CD4-positive, alpha-beta memory T cell (primary cell): ENCODE measurements around the gene CLEC16A. TPM values are rescaled to one million over a fixed set of nuclear protein-coding genes. Genes with fewer than 3 reads are reported as not detected.

ENCODE experiments used
- CTCF ChIA-PET: fragments of 350-600 bp; sonication (Branson Sonifier 250); formaldehyde crosslinking; loops from one replicate; lab custom pipeline; 2021; ENCODE audit warnings: inconsistent platforms; ENCODE audit not compliant: partially characterized antibody; lab: Charles Lee
- POLR2A ChIA-PET: fragments of 350-600 bp; sonication (Branson Sonifier 250); formaldehyde crosslinking; loops from one replicate; lab custom pipeline; 2021; ENCODE audit not compliant: partially characterized antibody; lab: Charles Lee
- DNase-seq, 5 donors: peaks; one replicate each; pipeline versions ENCODE4 v3.0.0 to v3.0.0-alpha.2; 2020 to 2022; ENCODE audit warnings: mixed read lengths in 1 of 5
- H3K27ac ChIP-seq: one replicate; pipeline ENCODE4 v1.7.0; 2013; ENCODE audit warnings: low read depth, low read length
- H3K27me3 ChIP-seq: 2 replicates; pipeline ENCODE4 v1.7.0; 2013; ENCODE audit warnings: mild to moderate bottlenecking, low read length, moderate library complexity; ENCODE audit not compliant: insufficient read depth
- H3K36me3 ChIP-seq: 2 replicates; pipeline ENCODE4 v1.7.0; 2013; ENCODE audit warnings: mild to moderate bottlenecking, low read length, moderate library complexity; ENCODE audit not compliant: insufficient read depth
- H3K4me1 ChIP-seq: 2 replicates; pipeline ENCODE4 v1.7.0; 2013; ENCODE audit warnings: mild to moderate bottlenecking, low read length, moderate library complexity; ENCODE audit not compliant: insufficient read depth
- H3K4me3 ChIP-seq, 2 donors: one replicate each; pipeline ENCODE4 v1.7.0; 2013; ENCODE audit warnings: low read length in 2 of 2, mild to moderate bottlenecking in 1 of 2
- H3K9me3 ChIP-seq, 2 donors: one replicate each; pipeline ENCODE4 v1.7.0; 2013; ENCODE audit warnings: low read length in 2 of 2, control low read depth in 1 of 2; ENCODE audit not compliant: control insufficient read depth in 1 of 2
- H3K27ac Mint-ChIP-seq, 7 donors: one replicate each; pipeline ENCODE4 v1.8.0; 2020 to 2021; ENCODE audit warnings: mixed read lengths in 7 of 7, mild to moderate bottlenecking in 6 of 7, inconsistent platforms in 3 of 7, moderate library complexity in 3 of 7
- H3K27me3 Mint-ChIP-seq, 2 donors: one replicate each; pipeline ENCODE4 v1.8.0; 2020 to 2021; ENCODE audit warnings: mixed read lengths in 2 of 2
- H3K36me3 Mint-ChIP-seq, 2 donors: one replicate each; pipeline ENCODE4 v1.8.0; 2020 to 2021; ENCODE audit warnings: mixed read lengths in 2 of 2, inconsistent platforms in 1 of 2, mild to moderate bottlenecking in 1 of 2
- H3K4me1 Mint-ChIP-seq, 4 donors: one replicate each; pipeline ENCODE4 v1.8.0; 2020 to 2021; ENCODE audit warnings: mixed read lengths in 4 of 4, mild to moderate bottlenecking in 1 of 4
- H3K4me3 Mint-ChIP-seq, 8 donors: one replicate each; pipeline ENCODE4 v1.8.0; 2020 to 2021; ENCODE audit warnings: mixed read lengths in 8 of 8, mild to moderate bottlenecking in 7 of 8, moderate library complexity in 6 of 8, inconsistent platforms in 3 of 8
- H3K9me3 Mint-ChIP-seq, 8 donors: one replicate each; pipeline ENCODE4 v1.8.0; 2020 to 2021; ENCODE audit warnings: mixed read lengths in 8 of 8, mild to moderate bottlenecking in 5 of 8, inconsistent platforms in 3 of 8, moderate library complexity in 1 of 8
- intact Hi-C: fragments of 100-400 bp; cut with micrococcal nuclease; formaldehyde crosslinking; loops from one replicate; pipeline ENCODE4 v1.15.1; 2023
- polyA plus RNA-seq, 2 donors: library from polyadenylated mRNA; unstranded; fragments of 300-500 nt; fragmentation: Illumina TruSeq; gene quantifications; one replicate each; pipeline ENCODE4 v1.2.3, GENCODE V29; 2021
- total RNA-seq, 2 experiments: library from RNA; stranded (reverse); gene quantifications; one replicate each; pipeline ENCODE4 v1.2.3, GENCODE V29; 2021

Gene CLEC16A
- total and polyA plus RNA-seq, 4 experiments from 2014 or later: 5.2 to 28.4 (median 24.5) TPM

- Histone ChIP-seq H3K27me3 (no peaks in the 10 kb centered on the region), H3K27ac (peak overlapping the region; percentile 34), H3K4me3 (peak overlapping the region in 1 of 2 donors; percentile 32), H3K9me3 (no peaks in the 10 kb centered on the region), H3K36me3 (no peaks in the 10 kb centered on the region), H3K4me1 (peaks cover 33% of the 10 kb centered on the region)
- ChIA-PET CTCF (no interaction called here), POLR2A (no interaction called here)
- Mint-ChIP-seq H3K4me1 (peaks cover 37 to 65% (median 53%) of the 10 kb centered on the region in 4 donors), H3K4me3 (peak overlapping the region; percentile 50 to 87 (median 73)), H3K27me3 (no peaks in the 10 kb centered on the region), H3K9me3 (no peaks in the 10 kb centered on the region), H3K36me3 (peaks cover 33 to 35% of the 10 kb centered on the region in 2 donors), H3K27ac (peak overlapping the region; percentile 1 to 85 (median 48))
- intact Hi-C loops: no loop called here
- DNase-seq: peak in 2 of 5 donors; percentile 7 to 10
These were observed 43.9 kb downstream of the CLEC16A start for GRCh38 chr16:10988164-10988803.

- CTCF ChIA-PET: interaction anchor here (0.6 to 1.0 kb wide), 2 partner anchors 309 to 410 kb away, joined by 3 read pairs; no protein-coding TSS in a partner anchor
- Mint-ChIP-seq H3K4me3 (peak overlapping the region in 6 of 8 donors; percentile 5 to 87 (median 72)), H3K4me1 (peaks cover 37 to 60% (median 51%) of the 10 kb centered on the region in 4 donors), H3K9me3 (no peaks in the 10 kb centered on the region), H3K27me3 (no peaks in the 10 kb centered on the region), H3K36me3 (peaks cover 36 to 41% of the 10 kb centered on the region in 2 donors), H3K27ac (peak overlapping the region in 3 of 7 donors; percentile 6 to 52 (median 22))
- Histone ChIP-seq H3K4me1 (peaks cover 32% of the 10 kb centered on the region), H3K4me3 (no peak overlapping the region), H3K27me3 (no peaks in the 10 kb centered on the region), H3K9me3 (no peaks in the 10 kb centered on the region), H3K27ac (no peak overlapping the region), H3K36me3 (peaks cover 1% of the 10 kb centered on the region)
- POLR2A ChIA-PET: no interaction called here
- no peak for DNase-seq
- intact Hi-C loops: no loop called here
These were observed 44.5 kb downstream of the CLEC16A start for GRCh38 chr16:10988879-10989278.

DNA sequence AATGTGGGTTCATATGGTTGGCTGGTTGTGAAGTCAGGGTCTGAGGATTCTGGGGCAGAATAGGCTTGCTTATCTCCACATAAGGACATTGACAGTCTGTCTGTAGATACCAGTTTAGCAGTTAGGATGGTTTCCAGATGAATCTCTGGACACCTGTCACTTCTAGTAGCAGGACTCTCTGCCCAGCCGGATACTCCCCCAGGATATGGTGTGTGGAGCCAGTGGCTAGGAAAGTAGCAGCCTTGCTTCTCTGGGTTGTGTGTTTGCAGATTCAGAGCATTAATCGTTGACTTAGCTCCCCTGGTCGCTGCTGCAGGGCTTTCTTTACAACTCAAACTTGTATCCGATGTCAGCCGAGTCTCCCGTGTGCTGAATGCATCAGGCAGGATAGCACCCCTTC is 45.2 kb downstream of the CLEC16A start:
- no peaks in the 10 kb centered on the region for H3K9me3 Mint-ChIP-seq
- H3K27me3 Mint-ChIP-seq: no peaks in the 10 kb centered on the region
- Histone ChIP-seq H3K4me1 (peaks cover 32% of the 10 kb centered on the region), H3K4me3 (no peak overlapping the region), H3K36me3 (peaks cover 5% of the 10 kb centered on the region), H3K27me3 (no peaks in the 10 kb centered on the region), H3K27ac (no peak overlapping the region), H3K9me3 (no peaks in the 10 kb centered on the region)
- POLR2A ChIA-PET: no interaction called here
- no peak overlapping the region for H3K27ac Mint-ChIP-seq
- H3K4me1 Mint-ChIP-seq: peaks cover 33 to 60% (median 47%) of the 10 kb centered on the region in 4 donors
- peak overlapping the region in 2 of 8 donors; percentile 13 to 37 for H3K4me3 Mint-ChIP-seq
- CTCF ChIA-PET: interaction anchor here (1.0 kb wide), 1 partner anchor 308 kb away, joined by 3 read pairs; no protein-coding TSS in a partner anchor
- H3K36me3 Mint-ChIP-seq: peaks cover 38 to 41% of the 10 kb centered on the region in 2 donors
- intact Hi-C loops: no loop called here
- DNase-seq: no peak

DNA sequence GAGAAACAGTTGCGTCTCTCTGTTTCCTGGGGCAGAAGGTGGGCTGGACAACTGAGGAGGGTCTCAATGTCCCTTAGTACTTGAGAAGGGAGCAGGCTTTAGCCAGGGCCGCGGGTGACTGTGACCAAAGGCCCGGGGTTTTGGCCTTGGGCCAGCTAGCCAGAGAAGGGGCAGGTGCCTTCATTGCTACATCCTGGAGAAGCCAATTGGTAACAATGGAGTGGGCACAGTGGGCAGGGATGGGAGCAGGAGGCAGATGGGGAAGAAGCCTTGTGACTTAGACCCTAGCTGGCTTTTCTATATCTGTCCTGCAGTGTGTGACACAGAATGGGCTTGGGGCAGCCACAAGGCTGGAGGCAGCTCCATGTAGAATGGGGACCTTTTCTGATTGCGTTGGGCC is 46.0 kb downstream of the CLEC16A start:
- Histone ChIP-seq H3K9me3 (no peaks in the 10 kb centered on the region), H3K4me1 (peaks cover 32% of the 10 kb centered on the region), H3K36me3 (peaks cover 8% of the 10 kb centered on the region), H3K27me3 (no peaks in the 10 kb centered on the region), H3K4me3 (no peak overlapping the region), H3K27ac (no peak overlapping the region)
- H3K27ac Mint-ChIP-seq: no peak overlapping the region
- H3K36me3 Mint-ChIP-seq: peaks cover 44 to 45% of the 10 kb centered on the region in 2 donors
- H3K4me1 Mint-ChIP-seq: peaks cover 36 to 60% (median 46%) of the 10 kb centered on the region in 4 donors
- H3K9me3 Mint-ChIP-seq: no peaks in the 10 kb centered on the region
- H3K27me3 Mint-ChIP-seq: no peaks in the 10 kb centered on the region
- CTCF ChIA-PET: no interaction called here
- intact Hi-C loops: no loop called here
- POLR2A ChIA-PET: no interaction called here
- no peak for DNase-seq
- no peak overlapping the region for H3K4me3 Mint-ChIP-seq

- CTCF ChIA-PET: no interaction called here
- H3K27me3 Mint-ChIP-seq: no peaks in the 10 kb centered on the region
- Histone ChIP-seq H3K4me3 (no peak overlapping the region), H3K36me3 (peaks cover 13% of the 10 kb centered on the region), H3K4me1 (peaks cover 28% of the 10 kb centered on the region), H3K9me3 (no peaks in the 10 kb centered on the region), H3K27ac (no peak overlapping the region), H3K27me3 (no peaks in the 10 kb centered on the region)
- intact Hi-C loops: no loop called here
- H3K36me3 Mint-ChIP-seq: peaks cover 50 to 57% of the 10 kb centered on the region in 2 donors
- peaks cover 31 to 50% (median 37%) of the 10 kb centered on the region in 4 donors for H3K4me1 Mint-ChIP-seq
- peak overlapping the region in 1 of 7 donors; percentile 36 for H3K27ac Mint-ChIP-seq
- no peaks in the 10 kb centered on the region for H3K9me3 Mint-ChIP-seq
- no peak for DNase-seq
- no peak overlapping the region for H3K4me3 Mint-ChIP-seq
- POLR2A ChIA-PET: no interaction called here
These were observed 47.7 kb downstream of the CLEC16A start for GRCh38 chr16:10992112-10992511.

DNA sequence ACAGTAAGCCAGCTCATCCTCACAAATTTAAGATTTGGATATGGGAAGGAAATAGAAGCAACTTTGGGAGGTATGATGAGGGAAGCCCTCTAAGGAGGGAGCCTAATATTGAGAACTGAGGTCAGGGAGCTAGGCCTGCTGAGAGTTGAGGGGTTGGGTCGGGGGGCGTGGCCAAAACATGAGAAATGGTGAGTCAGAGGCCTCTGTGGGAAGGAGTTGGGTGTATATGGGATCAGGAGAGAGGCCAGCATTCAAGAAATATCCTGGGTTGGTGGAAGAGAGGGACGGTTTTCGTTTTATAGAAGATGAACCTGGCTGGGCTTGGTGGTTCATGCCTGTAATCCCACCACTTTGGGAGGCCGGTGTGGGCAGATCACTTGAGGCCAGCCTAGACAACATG is 48.4 kb downstream of the CLEC16A start:
- Mint-ChIP-seq H3K27ac (no peak overlapping the region), H3K36me3 (peaks cover 57 to 64% of the 10 kb centered on the region in 2 donors), H3K27me3 (no peaks in the 10 kb centered on the region), H3K9me3 (no peaks in the 10 kb centered on the region), H3K4me1 (peaks cover 24 to 43% (median 31%) of the 10 kb centered on the region in 4 donors), H3K4me3 (no peak overlapping the region)
- POLR2A ChIA-PET: no interaction called here
- Histone ChIP-seq H3K36me3 (peaks cover 13% of the 10 kb centered on the region), H3K4me3 (no peak overlapping the region), H3K27me3 (no peaks in the 10 kb centered on the region), H3K9me3 (no peaks in the 10 kb centered on the region), H3K27ac (no peak overlapping the region), H3K4me1 (peaks cover 22% of the 10 kb centered on the region)
- DNase-seq: no peak
- CTCF ChIA-PET: no interaction called here
- intact Hi-C loops: no loop called here

DNA sequence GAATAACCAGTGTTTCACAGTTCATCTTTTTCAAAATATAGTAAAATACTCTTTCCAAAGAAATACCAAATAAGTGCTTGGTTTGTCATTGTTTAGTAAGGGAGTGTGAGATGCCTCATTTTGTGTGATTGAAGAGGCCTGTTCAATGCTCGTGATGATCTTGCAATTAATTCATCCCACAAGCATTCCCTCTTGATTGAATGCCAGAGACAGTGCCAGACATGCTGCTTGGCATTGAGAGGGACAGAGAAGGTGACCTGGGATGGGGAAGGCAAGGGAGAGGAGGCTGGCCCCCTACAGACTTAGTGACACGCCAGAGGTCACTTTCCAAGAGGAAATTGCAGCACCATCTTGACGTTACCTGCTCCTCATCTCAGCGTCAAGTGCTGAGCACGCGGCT is 49.3 kb downstream of the CLEC16A start:
- Mint-ChIP-seq H3K4me1 (peaks cover 15 to 35% (median 23%) of the 10 kb centered on the region in 4 donors), H3K4me3 (no peak overlapping the region), H3K36me3 (peaks cover 63 to 70% of the 10 kb centered on the region in 2 donors), H3K27me3 (no peaks in the 10 kb centered on the region), H3K9me3 (no peaks in the 10 kb centered on the region), H3K27ac (no peak overlapping the region)
- Histone ChIP-seq H3K4me3 (no peak overlapping the region), H3K27me3 (no peaks in the 10 kb centered on the region), H3K36me3 (peaks cover 13% of the 10 kb centered on the region), H3K4me1 (peaks cover 13% of the 10 kb centered on the region), H3K27ac (no peak overlapping the region), H3K9me3 (no peaks in the 10 kb centered on the region)
- intact Hi-C loops: no loop called here
- ChIA-PET CTCF (no interaction called here), POLR2A (no interaction called here)
- no peak for DNase-seq
